NCI-H2196 treated with DMSO at 0.1 percent for 48 hours (cell line): ENCODE data around the gene SPEG.
A peak's percentile ranks its signal among the peaks of the same experiment; 100 is the strongest.
"Not testable (repeated sequence)": the region's sequence is repeated elsewhere in the genome, so short reads cannot be mapped to it uniquely, and the experiment has no call there.

ENCODE experiments used
- DNase-seq: peaks from one replicate; lab custom pipeline; 2025; ENCODE audit not compliant: unreplicated experiment; lab: John Stamatoyannopoulos, UW

The SPEG gene

DNA sequence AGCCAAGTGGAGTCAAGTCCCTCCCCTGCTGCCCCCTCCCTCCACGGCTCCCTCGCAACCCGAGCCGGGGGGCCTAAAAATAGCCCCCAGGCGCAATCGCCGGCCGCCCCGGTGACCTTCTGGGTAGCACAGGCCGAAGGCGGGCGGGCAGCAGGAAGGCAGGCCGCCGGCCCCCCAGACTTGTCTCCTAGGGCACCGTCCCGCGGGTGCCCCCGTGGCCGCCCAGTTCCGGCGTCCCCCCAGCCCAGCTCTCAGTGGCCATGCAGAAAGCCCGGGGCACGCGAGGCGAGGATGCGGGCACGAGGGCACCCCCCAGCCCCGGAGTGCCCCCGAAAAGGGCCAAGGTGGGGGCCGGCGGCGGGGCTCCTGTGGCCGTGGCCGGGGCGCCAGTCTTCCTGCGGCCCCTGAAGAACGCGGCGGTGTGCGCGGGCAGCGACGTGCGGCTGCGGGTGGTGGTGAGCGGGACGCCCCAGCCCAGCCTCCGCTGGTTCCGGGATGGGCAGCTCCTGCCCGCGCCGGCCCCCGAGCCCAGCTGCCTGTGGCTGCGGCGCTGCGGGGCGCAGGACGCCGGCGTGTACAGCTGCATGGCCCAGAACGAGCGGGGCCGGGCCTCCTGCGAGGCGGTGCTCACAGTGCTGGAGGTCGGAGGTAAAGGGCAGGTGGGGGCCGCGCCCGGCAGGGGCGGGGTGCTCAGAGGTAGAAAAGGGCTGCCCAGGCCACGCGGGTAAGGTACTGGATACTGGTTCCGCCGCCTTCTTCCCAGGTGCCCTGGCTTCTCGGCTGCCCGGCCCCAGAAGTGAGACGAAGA, at the start of gene SPEG:
SPEG (plus strand) TSS at position 126 of the 808 bp plus-strand sequence; CDS start at position 261, 135 bp downstream.
- DNase-seq = no peak

DNA sequence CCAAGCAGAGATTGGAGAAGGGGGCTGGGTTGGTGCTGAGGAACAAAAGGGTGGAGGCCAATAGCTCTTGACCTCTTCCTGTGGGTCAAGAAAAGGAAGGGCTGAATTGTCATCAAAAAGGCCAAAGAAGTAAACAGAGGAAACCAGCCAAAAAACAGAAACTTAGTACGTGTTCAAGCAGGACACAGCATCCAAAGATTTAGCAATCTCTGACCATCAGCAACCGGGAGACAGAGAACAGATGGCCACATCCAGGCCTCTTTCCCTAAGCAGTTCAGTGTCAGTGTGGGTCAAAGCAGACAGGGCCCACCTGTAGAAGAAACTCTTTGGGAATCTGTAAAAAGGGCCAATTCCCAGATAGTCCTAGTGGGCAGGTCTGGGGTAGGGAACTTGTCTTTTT, 49.8 kb upstream of the SPEG start:
- no peak for DNase-seq

DNA sequence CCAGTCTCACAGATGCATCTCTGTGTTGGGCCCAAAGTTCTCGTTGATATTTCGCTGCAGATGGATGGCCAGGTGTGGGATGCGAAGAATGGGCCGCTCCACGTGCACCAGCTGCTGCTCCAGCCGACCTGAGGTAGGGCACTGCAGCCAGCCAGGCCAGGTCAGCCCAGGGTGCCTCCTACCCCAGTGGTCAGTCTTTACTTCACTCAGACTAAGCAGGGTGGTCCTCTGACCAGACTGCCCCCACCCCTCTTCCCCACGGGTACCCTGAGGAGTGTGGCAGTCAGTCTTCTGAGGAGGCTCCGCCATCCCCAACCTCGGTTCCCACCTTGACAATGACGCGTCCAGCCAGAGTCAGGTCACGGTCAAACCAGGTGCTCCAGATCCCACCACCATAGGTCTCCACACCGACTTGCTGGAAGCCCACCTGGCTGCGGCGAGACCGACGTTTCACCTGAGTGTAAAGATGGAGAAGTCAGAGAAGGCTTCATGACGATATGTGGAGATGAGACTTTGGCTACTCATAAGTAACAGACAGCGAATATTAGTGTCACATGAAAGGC, 48.6 kb upstream of the SPEG start:
- DNase-seq = no peak

DNA sequence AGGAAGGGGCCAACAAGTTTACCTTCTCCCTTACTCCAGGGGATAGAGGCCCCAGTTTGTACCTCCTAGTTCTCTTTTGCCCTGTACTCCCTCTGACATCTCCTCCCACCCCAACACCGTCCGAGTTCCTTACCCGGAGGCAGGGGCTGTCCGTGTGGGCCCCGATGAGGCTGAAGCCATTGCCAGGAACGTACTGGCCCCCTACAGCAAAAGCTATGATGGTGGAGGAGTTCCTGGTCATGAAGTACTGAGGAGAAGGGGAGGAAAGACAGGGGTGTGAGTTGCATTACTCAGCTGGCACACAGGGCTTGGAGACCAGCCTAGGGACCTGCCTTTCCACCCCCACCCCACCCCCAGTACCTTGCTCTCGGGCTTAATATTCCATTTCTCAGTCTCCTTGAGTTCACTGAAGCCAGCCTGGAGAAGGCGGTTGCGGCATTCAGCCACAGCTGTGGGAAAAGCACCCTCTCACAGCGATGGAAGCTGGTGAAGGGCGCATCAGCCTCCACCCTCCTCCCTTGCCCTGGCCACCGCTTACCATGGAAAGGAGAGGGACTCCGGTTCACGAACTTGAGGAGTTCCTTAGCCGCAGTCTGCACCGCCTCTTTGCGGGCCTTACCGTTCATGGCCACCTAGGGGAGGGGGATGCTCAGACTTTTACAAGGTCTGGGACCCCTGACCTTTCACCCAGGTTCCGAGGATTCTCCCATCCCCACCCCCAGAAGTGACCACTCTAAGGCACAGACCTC, 47.9 kb upstream of the SPEG start:
- DNase-seq = no peak

DNA sequence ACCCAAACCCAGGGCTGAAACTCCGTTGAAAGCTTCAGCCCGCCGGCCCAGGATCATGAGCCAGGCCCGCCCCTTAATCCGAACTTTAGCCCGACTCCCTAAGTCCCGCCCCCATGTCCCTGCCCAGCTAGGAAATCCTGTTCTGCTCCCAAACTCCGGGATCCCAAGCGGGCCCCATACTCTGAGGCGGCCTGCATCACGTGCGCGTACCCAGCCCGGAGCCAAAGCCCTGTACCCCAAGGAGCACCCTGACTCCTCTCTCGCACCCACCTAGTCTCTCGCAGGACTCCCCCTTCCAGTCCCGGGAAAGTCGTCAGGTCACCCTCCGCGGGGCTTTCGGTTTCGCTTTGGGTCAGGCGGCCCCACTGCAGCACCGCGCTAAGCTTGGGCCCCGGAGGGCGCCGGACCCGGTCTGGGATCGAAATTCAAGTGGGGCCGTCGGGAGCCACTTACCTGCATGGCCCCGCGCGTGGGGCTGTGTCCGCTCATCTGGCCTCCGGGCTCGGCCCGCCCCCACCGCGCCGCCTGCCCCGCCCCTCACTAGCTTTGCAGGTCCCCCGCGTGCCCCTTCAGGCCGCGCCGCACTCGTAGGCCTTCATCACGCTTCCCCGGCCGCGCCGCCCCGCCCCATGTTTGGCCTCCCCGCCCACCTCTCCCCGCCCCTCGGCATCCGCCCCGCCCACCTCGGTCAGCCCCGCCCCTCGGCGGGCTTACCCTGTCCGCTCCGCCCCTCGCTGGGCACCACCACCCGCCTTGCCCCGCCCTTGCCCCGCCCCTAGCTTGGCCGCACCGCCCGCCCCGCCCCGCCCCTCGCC, 47.1 kb upstream of the SPEG start, which contains the start of gene DNPEP:
DNPEP (minus strand) TSS at position 607 of the 815 bp plus-strand sequence; CDS start at position 489, 118 bp downstream.
- DNase-seq = peak; percentile 94

DNA sequence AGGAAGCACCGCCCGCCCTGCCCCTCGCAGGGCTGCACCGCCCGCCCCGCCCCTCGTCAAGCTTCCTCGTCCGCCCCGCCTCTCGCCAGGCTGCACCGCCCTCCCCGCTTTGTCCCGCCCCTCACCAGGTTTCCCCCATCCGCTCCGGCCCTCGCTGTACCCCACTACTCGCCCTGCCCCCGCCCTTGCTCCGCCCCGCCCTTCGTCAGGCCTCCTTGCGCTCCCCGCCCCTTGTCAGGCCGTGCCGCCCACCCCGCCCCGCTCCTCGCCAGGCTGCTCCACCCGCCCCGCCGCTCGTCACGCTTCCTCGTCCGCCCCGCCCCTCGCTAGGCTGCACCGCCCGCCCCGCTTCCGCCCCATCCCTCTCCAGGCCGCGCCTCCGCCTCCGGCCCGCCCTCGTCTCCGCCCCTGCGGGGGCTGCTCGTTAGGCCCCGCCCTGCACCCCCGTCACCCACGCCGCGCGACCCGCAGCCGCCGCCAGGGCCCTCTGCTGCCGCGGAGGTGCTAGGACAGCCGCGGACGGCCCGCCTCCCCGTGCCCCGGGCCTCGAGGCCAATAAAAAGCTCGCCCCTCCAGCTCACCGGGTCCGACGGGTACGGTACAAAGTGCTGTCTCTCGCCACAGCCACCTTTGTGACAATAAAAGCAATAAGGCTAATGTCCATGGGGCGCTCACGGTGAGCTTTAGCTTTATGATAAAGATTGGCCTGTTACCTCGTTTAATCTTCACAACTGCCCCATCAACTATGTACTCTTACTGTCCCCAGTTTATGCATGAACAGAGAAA, 46.3 kb upstream of the SPEG start:
- DNase-seq = peak; percentile 96

DNA sequence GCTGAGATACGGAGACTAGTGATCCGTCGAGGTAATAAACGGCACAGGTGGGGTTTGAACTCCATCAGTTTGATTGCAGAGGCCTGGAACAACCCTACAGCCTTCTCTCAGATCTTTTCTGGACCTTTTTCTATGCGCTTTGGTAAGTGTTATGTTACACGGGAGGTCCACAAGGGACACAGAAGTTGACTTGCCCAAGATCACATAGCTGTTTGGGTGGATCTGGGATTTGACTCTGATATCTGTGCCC, 45.8 kb upstream of the SPEG start:
- DNase-seq = no peak

DNA sequence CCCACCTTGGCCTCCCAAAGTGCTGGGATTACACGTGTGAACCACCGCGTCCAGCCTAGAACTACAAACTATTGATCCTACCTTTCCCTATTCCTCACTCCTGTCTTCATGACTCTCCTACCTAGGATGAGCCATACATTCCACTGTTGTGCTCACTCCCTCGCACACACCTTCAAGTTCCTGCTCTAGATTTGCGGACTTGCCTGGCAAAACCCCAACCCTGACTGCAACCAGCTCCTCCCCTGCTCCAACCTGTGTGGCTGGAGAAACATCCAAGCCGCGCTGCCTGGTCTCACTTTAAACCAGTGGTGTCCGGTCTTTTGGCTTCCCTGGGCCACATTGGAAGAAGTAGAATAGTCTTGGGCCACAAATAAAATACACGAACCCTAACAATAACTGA, 41.9 kb upstream of the SPEG start:
- DNase-seq = no peak

DNA sequence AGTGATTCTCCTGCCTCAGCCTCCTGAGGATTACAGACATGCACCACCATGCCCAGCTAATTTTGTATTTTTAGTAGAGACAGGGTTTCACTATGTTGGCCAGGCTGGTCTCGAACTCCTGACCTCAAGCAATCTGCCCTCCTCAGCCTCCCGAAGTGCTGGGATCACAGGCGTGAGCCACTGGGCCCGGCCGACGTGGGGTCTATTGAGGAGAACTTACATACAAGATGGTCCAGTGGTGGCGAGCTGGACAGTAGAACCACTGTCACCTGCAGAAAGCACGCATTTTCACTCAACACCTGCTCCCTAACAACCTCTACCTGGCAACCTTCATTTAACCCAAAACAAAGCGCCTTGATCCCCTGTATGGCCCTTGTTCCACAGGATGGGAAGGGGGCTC, 39.6 kb upstream of the SPEG start:
- not testable (repeated sequence) for DNase-seq

DNA sequence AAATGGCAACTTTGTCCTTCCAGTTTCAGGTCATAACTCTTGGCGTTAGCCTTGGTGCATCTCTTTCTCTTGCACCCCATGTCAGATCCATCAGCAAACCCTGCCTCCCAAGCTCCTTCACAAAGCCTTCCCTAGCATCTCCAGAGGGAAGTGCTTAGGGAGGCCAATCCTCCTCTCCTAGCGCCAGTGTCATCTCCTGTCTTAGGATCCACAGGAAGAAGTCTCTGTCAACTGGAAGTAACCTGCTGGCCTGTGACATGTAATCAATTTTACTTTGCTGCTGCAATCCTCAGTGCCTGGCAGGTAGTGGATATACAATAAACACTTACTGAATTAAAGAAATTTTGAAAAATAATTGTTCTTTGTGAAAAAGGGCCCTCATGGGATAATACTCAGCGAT, 39.0 kb upstream of the SPEG start:
- no peak for DNase-seq

DNA sequence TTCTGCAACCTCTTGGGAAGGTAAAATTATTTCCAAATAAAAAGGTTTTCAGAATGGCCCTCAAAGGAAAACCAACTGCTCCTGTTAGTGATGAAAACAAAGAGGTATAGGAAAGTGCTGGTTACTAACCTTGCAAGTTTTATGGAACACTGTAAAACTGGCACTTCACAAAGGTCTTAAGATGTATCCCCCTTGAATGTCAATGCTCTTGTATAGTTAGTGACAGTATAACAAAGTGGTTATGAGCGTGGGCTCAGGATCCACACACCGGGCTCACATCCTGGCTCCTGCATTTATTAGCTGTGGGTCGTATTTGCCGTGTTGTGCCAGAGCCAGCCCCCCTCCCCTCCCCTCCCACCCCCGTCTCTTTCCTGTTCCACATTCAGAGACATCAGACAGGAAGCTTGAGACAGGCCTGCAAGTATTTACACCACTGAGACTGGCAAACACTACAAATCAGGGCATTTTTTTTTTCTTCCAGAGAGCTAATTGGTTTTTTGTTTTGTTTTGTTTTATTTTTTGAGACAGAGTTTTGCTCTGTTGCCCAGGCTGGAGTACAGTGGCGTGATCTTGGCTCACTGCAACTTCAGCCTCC, 37.7 kb upstream of the SPEG start:
- no peak for DNase-seq

DNA sequence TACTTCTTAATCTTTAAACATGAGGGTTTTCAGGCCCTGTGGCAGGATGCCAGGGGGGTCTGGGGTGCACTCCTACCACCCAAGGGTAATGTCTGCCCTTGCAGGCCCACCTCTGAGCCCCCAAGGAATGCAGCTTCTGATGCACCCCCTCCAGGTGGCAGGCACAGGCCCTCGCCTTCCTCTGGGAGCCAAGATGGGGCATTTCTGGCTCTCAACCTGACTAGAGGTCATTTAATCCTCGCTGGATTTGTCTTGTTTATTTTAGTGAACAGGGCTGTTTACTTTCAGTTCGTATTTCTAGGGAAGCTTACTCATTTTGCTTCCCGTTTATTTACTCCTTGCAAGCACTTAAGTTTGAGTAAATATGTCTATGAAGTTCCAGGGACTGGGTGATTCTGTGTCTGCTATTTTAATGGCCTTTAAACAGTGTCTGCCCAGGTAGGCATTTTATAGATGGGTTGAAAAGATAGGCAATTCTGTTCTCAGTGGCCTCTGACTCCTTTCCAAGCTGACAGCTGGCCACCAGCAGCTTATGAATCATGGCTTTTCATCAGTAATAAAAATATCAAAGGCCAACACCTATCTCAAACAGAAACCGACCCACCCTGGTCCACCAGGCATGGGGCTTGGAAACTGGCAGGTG, 35.8 kb upstream of the SPEG start:
- DNase-seq = peak; percentile 89

DNA sequence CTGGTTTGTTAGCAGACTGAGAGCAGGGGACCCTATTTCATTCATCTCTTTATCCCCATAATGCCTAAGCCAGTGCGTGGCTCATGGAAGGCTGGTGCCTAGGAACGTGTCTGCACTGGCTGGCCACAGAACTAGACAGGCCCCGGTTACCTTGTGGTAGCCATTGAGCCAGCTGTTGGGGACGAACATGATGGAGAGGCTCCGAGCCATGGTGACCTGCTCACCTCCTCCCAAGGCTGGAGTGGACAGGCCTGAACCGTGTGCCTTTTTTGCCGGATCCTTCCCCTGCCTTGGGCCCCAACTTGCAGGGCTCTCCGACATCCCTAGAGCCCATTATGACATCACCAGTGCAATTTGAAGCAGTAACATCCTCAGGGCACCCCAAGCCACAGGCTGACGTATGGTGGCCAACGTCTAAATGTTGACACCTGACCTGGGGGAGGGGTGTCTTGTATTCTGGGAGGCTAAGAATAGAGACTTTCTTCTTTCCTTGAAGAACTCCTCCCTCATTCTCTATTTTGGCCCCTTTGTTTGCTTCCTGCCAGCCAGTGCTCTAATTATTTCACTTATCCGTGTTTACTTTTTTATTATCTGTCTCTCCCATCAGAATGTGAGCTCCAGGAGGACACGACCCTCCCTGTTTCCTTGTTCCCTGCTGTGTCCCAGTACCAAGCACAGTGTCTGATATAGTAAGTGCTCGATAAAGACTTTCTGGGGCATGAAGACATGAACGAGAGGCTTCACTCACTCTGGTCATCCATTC, 34.7 kb upstream of the SPEG start:
- DNase-seq = peak; percentile 18

DNA sequence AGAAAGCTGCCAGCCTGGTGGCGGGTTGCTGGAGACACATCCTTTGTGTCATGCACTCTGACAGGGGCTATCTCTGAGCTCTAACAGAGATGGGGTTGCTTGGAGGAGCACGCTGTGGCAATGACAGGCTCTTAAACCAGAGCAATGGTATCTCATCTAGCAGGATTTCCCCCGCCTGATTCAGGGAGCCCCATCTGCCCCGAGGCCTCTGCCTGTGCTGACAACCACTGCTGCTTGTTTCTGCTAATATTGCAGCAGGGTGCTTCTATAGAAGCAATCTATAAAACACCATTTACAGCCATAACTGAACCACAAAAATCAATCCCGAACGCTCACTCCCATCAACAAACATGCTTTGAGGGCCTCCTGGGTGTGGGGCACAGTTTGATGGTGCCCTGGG, 34.1 kb upstream of the SPEG start:
- DNase-seq = no peak

DNA sequence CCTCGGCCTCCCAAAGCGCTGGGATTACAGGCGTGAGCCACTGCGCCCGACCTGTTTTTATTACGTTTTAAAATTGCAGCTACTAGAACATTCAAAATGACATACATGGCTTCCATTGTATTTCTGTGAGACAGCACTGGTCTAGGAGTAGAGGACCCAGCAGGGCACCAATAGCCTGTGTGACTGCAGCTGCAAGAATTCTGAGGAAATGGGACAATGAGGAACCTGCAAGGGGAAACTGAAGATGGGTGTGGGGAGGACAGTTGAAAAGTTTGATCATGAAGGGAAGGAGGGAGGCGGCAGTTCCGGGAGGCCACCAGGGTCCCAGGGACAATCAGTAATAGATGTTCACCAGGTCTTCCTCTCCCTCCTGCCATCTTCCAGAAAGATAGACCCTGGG, 33.0 kb upstream of the SPEG start:
- no peak for DNase-seq

DNA sequence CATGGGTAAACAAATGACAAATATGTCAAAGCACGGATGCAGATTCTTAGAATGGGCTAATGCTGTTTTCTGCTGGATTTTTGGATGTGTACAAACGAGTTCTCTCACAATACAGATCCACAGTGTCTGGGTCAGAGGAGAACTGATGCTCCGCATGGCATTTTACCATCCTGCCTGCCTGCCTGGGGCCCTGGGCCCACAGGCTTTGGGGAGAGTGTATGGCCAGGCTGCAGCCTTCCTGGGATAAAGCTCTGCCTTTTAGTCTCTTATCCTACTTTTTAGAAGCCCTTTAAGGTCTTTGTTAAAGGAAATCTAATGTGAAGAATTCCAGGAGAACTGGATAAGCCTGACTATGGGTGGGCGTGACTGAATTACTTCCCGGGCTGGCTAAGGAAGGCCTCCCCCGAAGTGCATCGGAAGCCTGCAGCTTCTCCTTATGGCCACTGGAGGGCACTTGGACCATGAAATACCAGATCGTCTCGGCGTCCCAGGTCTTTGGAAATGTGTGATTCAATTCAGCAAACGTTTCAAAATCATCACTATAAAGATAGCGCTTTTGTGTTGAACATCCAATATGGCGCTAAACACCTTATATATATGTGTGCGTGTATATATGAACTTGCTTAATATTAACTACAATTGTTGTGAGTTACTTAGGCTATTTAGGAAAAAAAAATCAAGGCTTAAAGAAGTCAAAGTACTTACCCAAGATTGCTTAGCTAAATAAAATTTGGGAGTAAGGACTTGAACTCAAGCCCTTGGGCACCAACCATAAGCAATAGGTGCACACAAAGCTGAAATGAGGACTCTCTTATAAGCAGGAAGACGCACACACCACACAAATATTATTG, 31.8 kb upstream of the SPEG start:
- peak; percentile 61 for DNase-seq

DNA sequence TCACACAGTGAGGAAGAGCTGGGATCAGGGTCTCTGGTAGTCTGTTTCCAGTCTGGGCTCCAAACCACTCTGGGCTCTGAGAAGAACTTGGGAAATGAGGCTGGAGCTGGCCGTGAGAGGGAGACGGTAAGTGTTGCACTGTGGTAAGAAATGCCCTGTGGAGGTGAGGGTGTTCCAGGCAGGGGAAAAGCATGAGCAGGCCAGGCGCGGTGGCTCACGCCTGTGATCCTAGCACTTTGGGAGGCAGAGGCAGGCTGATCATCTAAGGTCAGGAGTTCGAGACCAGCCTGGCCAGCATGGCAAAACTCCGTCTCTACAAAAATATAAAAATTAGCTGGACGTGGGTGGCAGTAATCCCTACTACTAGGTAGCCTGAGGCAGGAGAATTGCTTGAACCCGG, 30.8 kb upstream of the SPEG start:
- DNase-seq = no peak

DNA sequence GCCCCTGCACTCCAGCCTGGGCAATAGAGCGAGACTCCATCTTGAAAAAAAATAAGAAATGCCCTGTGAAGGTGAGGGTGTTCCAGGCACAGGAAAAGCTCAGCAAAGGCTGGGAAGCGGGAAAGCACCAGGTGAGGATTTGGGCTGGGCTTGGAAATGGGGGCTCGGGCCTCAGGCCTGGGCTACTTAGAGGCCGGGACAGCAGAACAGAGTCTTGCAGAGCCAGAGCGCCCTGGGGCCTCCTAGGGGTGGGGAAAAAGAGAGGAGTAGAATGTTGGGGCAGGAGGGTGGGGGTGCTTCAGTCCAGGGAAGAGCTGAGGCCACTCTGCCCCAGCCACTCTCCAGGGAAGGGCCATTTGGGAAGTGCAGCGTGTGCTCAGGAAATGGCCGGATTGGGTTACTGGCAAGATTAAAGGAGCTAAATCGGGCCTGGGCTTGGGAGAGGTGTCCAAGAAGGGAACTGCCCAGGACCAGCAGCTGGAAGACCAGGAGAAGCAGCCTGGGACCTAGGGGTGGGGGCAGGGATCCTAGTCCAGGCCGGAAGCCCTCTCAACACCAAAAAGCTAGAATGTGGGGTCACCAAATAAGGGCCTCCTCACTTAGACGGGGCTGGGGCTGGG, 30.2 kb upstream of the SPEG start:
- no peak for DNase-seq
